Bronchial epithelial cell (primary cell): Measurements from ENCODE around the gene NADK. TPM values are rescaled to one million over a fixed set of nuclear protein-coding genes. Genes with fewer than 3 reads are reported as not detected.

ENCODE experiments used
- DNase-seq: peaks from one replicate; pipeline ENCODE4 v3.0.0-alpha.2; 2010; ENCODE audit warnings: low read depth
- FAIRE-seq: peaks from 2 replicates; lab custom pipeline; 2011; peaks lifted over from hg19 to GRCh38; lab: Jason Lieb, UNC
- H3K27me3 ChIP-seq: 2 replicates; pipeline ENCODE4 v1.5.1; 2011; ENCODE audit warnings: low read length; ENCODE audit not compliant: control insufficient read depth, insufficient read depth
- H3K36me3 ChIP-seq: 2 replicates; pipeline ENCODE4 v1.5.1; 2011; ENCODE audit warnings: low read length; ENCODE audit not compliant: control insufficient read depth, insufficient read depth
- H3K4me3 ChIP-seq: 2 replicates; pipeline ENCODE4 v1.5.1; 2011; ENCODE audit warnings: mild to moderate bottlenecking, low read depth, low read length, control low read depth
- CTCF ChIP-seq: IDR thresholded peaks from 2 replicates; pipeline ENCODE4 v1.5.1; 2011; ENCODE audit warnings: mild to moderate bottlenecking, moderate library complexity, low read length, control low read depth, inconsistent platforms; ENCODE audit not compliant: insufficient read depth, severe bottlenecking
- total RNA-seq: library from RNA; depleted of rRNA; stranded (reverse); fragments of >200 nt; gene quantifications from 2 replicates; pipeline ENCODE4 v1.2.1, GENCODE V29; 2014

NADK gene
- total RNA-seq, 1 donor from 2014 or later: 41.6 TPM

GRCh38 chr1:1817221-1817620 lies 39.0 kb upstream of the NADK start:
- no peak for FAIRE-seq
- peaks cover 26% of the 10 kb centered on the region for H3K36me3 ChIP-seq
- H3K4me3 ChIP-seq: no peak overlapping the region
- no peak for TF ChIP-seq CTCF
- no peaks in the 10 kb centered on the region for H3K27me3 ChIP-seq
- no peak for DNase-seq

GRCh38 chr1:1815606-1816281 lies 37.5 kb upstream of the NADK start:
- H3K4me3 ChIP-seq: no peak overlapping the region
- peaks cover 26% of the 10 kb centered on the region for H3K36me3 ChIP-seq
- DNase-seq (no peak), FAIRE-seq (no peak)
- no peak for TF ChIP-seq CTCF
- H3K27me3 ChIP-seq: no peaks in the 10 kb centered on the region

- no peaks in the 10 kb centered on the region for H3K27me3 ChIP-seq
- FAIRE-seq: no peak
- no peak for DNase-seq
- H3K36me3 ChIP-seq: peaks cover 19% of the 10 kb centered on the region
- no peak for TF ChIP-seq CTCF
- H3K4me3 ChIP-seq: no peak overlapping the region
These were observed 31.2 kb upstream of the NADK start for GRCh38 chr1:1809489-1809888.

- peaks cover 22% of the 10 kb centered on the region for H3K36me3 ChIP-seq
- DNase-seq: no peak
- TF ChIP-seq CTCF: no peak
These were observed 29.9 kb upstream of the NADK start for GRCh38 chr1:1808206-1808605.

GRCh38 chr1:1806890-1807289 lies 28.6 kb upstream of the NADK start:
- DNase-seq (no peak), FAIRE-seq (no peak)
- Histone ChIP-seq H3K27me3 (no peaks in the 10 kb centered on the region), H3K4me3 (no peak overlapping the region), H3K36me3 (peaks cover 24% of the 10 kb centered on the region)
- TF ChIP-seq CTCF: no peak

More at GRCh38 chr1:1808206-1808605, 29.9 kb upstream of the NADK start:
- FAIRE-seq: no peak
- no peaks in the 10 kb centered on the region for H3K27me3 ChIP-seq
- H3K4me3 ChIP-seq: no peak overlapping the region

- no peak for FAIRE-seq
These were observed 26.0 kb upstream of the NADK start for GRCh38 chr1:1804301-1804700.

More at GRCh38 chr1:1804301-1804700, 26.0 kb upstream of the NADK start:
- Histone ChIP-seq H3K27me3 (no peaks in the 10 kb centered on the region), H3K4me3 (no peak overlapping the region), H3K36me3 (peaks cover 27% of the 10 kb centered on the region)
- DNase-seq: no peak
- no peak for TF ChIP-seq CTCF
